LNCAP (cell line): ENCODE measurements around the gene SP100.

Experiments used
- TF ChIP-seq, protein P1 (sequence below): fragments of 450-650 bp; IDR thresholded peaks from 2 replicates; pipeline ENCODE4 v1.5.1; 2017; ENCODE audit warnings: mild to moderate bottlenecking

Gene SP100

DNA sequence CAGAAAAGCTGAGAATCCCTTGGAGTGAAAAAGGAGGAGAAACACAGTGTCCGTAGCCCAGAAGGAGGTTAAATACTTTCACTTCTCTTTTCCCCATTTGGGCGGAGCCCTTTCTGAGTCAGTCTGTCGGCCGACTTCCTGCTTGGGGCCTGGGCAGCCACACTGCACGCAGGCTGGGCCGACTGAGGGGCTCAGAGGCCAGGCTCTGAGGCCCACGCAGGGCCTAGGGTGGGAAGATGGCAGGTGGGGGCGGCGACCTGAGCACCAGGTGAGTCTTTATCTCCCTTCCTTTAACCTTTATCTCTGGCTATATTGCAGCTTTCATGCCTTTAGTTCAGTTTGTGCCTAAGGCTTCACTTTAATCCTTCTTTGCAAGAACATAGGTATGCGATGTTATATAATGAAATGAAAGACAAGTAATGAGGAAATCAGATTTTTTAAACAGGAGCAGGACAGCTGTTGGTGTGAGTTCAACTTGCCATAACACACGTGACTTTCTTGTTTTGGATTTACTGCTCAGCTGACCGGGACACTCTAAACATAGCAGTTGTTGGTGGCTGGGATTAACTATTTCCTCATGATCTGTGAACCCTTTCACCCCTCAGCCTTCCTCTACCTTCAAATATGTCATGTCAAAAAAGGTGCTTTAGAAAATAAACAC is at the start of gene SP100:
SP100 (plus strand) TSS at position 141 of the 661 bp plus-strand sequence; CDS start at position 237, 96 bp downstream.
- TF ChIP-seq, protein P1, sequence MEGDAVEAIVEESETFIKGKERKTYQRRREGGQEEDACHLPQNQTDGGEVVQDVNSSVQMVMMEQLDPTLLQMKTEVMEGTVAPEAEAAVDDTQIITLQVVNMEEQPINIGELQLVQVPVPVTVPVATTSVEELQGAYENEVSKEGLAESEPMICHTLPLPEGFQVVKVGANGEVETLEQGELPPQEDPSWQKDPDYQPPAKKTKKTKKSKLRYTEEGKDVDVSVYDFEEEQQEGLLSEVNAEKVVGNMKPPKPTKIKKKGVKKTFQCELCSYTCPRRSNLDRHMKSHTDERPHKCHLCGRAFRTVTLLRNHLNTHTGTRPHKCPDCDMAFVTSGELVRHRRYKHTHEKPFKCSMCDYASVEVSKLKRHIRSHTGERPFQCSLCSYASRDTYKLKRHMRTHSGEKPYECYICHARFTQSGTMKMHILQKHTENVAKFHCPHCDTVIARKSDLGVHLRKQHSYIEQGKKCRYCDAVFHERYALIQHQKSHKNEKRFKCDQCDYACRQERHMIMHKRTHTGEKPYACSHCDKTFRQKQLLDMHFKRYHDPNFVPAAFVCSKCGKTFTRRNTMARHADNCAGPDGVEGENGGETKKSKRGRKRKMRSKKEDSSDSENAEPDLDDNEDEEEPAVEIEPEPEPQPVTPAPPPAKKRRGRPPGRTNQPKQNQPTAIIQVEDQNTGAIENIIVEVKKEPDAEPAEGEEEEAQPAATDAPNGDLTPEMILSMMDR = no peak

DNA sequence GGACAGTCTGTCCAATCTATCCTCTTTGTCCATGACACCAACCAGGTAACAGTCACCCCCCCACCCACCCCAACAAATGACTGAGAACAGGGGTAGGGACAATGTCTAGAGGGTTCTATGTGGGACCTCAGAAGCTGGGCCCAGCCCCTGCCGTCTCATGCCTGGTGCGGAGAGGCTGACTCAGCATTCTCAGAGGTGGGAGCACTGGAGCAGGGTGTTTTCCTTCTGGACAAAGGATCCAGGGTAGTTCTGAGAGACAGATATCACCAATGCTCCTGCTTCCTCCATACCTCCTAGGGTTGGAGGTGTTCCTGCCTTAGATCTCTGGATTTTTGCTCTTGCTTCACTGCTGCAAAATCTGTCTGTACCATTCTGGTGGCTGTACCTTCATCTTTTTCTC is 33.9 kb upstream of the SP100 start:
- TF ChIP-seq, protein P1 = no peak

DNA sequence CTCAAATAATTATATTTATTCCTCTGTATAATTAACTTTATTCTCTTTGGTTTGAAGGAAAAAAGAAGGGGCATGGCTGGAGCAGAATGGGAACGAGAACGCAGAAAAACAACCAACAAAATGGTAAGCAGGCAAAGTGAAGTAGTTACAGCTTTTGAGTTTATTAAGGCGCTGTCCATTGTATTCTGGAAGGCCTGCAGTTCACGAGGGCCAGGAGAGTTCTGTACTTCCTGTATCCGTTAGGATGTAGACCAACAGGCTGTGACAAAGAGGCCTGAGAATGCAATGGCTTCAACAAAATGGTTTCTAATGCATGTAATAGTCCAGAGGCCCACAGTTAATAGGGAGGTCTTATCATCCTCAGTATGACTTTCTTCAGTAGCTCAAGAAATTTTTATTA is 32.5 kb upstream of the SP100 start:
- TF ChIP-seq, protein P1 = no peak

DNA sequence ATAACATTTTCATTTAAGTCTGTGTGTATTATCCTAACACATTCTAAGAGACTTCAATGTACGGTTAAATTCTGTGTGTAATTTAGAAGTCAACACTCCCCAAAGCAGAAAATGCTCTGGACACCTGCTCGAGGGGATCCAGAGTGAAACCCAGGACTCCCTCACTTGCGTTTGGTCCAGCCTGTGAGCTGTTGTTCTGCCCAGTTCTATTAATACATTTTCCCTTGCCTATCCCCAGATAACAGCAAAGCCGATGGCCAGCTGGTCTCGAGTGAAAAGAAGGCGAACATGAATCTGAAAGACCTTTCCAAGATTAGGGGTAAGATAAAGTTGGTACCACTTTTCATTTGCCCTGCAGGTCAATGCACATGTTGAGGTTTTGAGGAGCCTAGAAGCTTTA is 31.0 kb upstream of the SP100 start:
- TF ChIP-seq, protein P1 = no peak

DNA sequence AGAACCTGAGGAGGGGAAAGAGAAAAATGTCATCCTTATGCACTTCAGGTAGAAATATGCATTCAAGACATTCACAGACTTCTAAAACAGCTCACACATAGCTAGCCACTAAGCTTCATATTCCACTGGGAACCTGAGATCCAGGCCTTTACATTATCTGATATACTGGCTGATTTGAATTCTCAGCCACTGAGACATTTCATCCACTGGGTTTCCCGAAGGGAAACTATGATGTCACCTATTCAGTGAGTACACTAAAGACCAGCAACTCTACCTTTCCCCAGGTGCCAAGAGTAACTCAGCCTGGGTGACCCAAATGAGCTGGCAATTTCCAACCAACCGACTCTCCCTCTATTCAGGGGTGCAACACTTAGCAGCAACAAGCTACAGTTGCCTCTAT is 21.7 kb upstream of the SP100 start:
- TF ChIP-seq, protein P1 = no peak

DNA sequence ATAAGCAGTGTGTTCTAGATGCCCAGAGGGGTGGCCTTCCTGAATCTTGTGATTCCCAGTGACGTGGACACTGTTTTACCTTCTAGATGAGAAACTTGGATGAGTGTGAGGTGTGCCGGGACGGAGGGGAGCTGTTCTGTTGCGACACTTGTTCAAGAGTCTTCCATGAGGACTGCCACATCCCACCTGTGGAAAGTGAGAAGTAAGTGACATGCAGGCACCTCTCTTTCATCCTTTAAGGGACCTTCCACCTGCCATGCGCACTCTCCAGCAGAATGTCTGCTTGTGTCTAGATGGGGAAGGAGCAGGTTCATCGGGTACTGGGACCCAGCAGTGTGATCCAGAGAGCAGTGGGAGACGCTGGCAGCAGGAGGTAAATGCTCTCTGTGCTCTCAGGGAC is 16.0 kb upstream of the SP100 start:
- TF ChIP-seq, protein P1 = no peak

DNA sequence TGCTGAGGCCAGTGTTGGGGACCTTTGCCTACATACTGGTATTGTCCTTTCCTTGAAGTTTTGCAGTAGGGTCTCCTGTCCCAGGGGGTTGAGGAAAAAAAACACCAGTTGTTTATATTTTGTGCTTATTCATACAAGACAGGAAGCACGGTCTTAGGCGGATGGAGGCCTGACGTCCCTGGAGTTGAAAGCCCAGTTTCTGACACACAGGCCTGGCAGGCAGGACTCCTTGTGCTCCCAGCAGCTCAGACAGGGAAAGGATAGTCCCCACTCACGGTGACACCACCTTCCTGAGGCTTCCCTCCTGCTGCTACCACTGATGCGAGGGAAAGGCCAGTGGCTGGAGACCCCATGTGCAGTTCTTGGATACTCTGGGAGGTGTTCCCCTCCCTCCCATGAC is 15.5 kb upstream of the SP100 start:
- TF ChIP-seq, protein P1 = no peak

DNA sequence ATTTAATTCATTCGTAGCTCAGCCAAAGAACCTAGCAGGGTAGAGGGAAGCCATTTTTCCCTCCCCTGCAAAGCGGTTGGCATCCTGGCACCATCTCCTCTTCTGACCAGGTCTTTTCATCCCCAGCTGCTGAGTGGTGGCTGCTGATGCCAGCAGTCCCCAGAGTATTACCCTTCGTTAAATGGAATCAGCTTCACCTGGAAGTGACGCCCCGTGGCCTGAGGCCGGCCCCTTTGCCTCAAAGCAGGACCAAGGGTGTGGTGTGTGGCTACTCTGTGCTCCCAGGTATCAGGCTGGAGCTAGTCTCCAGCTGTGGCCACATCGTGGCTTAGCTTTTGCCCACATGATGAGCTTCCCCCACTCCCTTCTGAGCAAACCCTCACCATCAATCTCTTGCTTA is 12.3 kb upstream of the SP100 start:
- TF ChIP-seq, protein P1 = no peak
